Vagina (tissue), 2 donors: Measurements from ENCODE around the gene RGS14.

Experiments used
- CTCF ChIP-seq, 3 experiments: fragments of 450-650 bp in 2 of 3; fragments of 200-600 bp in 1 of 3; sonication (generic) in 1 of 3; IDR thresholded peaks; one replicate each; pipeline ENCODE4 v1.5.1; 2017 to 2019; ENCODE audit warnings: antibody characterized with exemption in 3 of 3, mild to moderate bottlenecking in 2 of 3, moderate library complexity in 2 of 3
- POLR2A ChIP-seq, 2 donors: fragments of 450-650 bp; IDR thresholded peaks; one replicate each; pipeline ENCODE4 v1.6.1; 2017; ENCODE audit warnings: antibody characterized with exemption in 2 of 2, mild to moderate bottlenecking in 2 of 2, moderate library complexity in 2 of 2

DNA sequence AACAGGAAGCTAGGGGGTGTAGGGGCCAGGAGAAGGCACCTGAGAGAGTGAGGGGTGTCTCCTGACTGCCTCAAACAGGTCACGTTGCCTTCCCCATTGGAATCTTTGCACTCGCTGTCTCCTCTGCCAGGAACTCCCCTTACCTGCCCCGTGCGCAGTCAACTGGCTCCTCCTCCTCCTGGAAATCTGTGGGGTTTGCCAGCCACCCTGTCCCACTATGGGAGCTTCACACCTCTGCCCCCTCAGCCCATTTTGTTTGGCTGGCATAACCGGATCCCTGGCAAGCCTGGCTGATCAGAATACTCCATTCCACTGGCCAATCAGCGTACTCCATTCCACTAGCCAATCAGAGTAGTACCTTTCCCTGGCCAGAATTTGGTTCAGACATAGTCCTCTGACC lies 16.1 kb downstream of the RGS14 start:
- no peak for TF ChIP-seq CTCF (IDR thresholded peaks at IDR 0.05)
- no peak for TF ChIP-seq POLR2A (IDR thresholded peaks at IDR 0.05)
